ENCODE measurements around the gene RNF14.

The RNF14 gene

DNA sequence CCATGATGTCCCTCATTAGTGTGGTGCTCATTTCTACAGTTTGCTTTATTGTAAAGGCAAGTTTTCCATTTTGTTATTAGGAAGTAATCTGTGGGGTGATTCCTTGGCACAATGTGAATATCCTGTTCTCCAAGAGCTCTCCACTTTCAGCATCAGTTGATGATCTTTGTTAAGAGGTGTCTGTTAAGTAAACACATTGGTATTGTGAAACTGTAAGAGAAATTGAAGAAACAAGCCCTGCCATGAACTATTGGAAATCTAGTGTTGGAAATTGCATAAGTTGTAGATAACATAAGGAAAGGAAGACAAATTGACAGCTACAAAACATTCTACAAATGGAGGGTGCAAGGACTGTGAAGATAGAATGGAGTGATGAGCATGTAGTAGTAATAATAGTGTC is 17.2 kb downstream of the RNF14 start:
- Histone ChIP-seq H3K4me1 (ENCODE audit: insufficient read depth, low read length, poor library complexity, severe bottlenecking) (no peaks in the 10 kb centered on the region), H3K9ac (ENCODE audit: low read depth, low read length, poor library complexity, severe bottlenecking) (no peak overlapping the region), H3F3A (ENCODE audit: low read depth) (no peaks in the 10 kb centered on the region), H3K4me3 (ENCODE audit: low read length, poor library complexity, severe bottlenecking) (no peak overlapping the region), H3K9me3 (ENCODE audit: insufficient read depth, low read depth, low read length) (no peaks in the 10 kb centered on the region), H3K4me2 (ENCODE audit: low read depth, low read length, poor library complexity, severe bottlenecking) (no peak overlapping the region), H3K79me2 (ENCODE audit: insufficient read depth, low read length) (no peaks in the 10 kb centered on the region), H3K27me3 (ENCODE audit: insufficient read depth, low read length, poor library complexity, severe bottlenecking) (no peaks in the 10 kb centered on the region), H4K20me1 (ENCODE audit: insufficient read depth, low read length, poor library complexity, severe bottlenecking) (no peaks in the 10 kb centered on the region), H3K36me3 (ENCODE audit: insufficient read depth, low read length) (peaks cover 48% of the 10 kb centered on the region; the same call in 1 of the 2 replicates), H3K9me2 (replicated peaks; ENCODE audit: low read depth, low read length) (no peaks in the 10 kb centered on the region), H2AFZ (ENCODE audit: low read length) (no peak overlapping the region)
- TF ChIP-seq, protein P1, sequence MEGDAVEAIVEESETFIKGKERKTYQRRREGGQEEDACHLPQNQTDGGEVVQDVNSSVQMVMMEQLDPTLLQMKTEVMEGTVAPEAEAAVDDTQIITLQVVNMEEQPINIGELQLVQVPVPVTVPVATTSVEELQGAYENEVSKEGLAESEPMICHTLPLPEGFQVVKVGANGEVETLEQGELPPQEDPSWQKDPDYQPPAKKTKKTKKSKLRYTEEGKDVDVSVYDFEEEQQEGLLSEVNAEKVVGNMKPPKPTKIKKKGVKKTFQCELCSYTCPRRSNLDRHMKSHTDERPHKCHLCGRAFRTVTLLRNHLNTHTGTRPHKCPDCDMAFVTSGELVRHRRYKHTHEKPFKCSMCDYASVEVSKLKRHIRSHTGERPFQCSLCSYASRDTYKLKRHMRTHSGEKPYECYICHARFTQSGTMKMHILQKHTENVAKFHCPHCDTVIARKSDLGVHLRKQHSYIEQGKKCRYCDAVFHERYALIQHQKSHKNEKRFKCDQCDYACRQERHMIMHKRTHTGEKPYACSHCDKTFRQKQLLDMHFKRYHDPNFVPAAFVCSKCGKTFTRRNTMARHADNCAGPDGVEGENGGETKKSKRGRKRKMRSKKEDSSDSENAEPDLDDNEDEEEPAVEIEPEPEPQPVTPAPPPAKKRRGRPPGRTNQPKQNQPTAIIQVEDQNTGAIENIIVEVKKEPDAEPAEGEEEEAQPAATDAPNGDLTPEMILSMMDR (conservative IDR thresholded peaks at IDR 0.05; ENCODE audit: low read length) = no peak
- TF ChIP-seq EZH2phosphoT487 (IDR thresholded peaks at IDR 0.05; ENCODE audit: borderline replicate concordance) = no peak

DNA sequence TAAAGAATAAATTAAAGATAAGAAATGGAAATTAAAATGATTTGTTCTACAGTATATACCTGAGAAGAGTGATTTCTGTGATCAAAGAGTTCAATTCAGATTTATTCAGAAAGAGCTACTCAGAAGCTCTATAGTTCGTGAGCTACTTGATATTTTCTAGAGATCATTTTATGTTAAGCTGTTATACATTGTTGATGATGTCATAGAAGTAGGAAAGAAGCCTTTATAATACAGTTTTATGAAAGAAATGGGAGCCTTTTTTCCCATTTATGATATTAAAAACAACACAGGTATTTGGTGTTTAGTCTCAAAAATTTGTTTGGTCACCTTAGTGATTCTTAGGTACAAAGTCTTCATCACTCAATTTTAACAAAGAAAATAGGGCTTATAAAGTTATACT is 20.8 kb downstream of the RNF14 start:
- no peaks in the 10 kb centered on the region for H4K20me1 ChIP-seq (ENCODE audit: insufficient read depth, low read length, poor library complexity, severe bottlenecking)
- no peak overlapping the region for H2AFZ ChIP-seq (ENCODE audit: low read length)
- no peaks in the 10 kb centered on the region for H3K9me2 ChIP-seq (replicated peaks; ENCODE audit: low read depth, low read length)
- H3K36me3 ChIP-seq (ENCODE audit: insufficient read depth, low read length) = peaks cover 37% of the 10 kb centered on the region; the same call in 1 of the 2 replicates
- H3F3A ChIP-seq (ENCODE audit: low read depth) = no peaks in the 10 kb centered on the region
- H3K4me2 ChIP-seq (ENCODE audit: low read depth, low read length, poor library complexity, severe bottlenecking) = no peak overlapping the region
- H3K9me3 ChIP-seq (ENCODE audit: insufficient read depth, low read depth, low read length) = no peaks in the 10 kb centered on the region
- H3K79me2 ChIP-seq (ENCODE audit: insufficient read depth, low read length) = no peaks in the 10 kb centered on the region
- H3K4me3 ChIP-seq (ENCODE audit: low read length, poor library complexity, severe bottlenecking) = no peak overlapping the region
- H3K27me3 ChIP-seq (ENCODE audit: insufficient read depth, low read length, poor library complexity, severe bottlenecking) = no peaks in the 10 kb centered on the region
- H3K4me1 ChIP-seq (ENCODE audit: insufficient read depth, low read length, poor library complexity, severe bottlenecking) = no peaks in the 10 kb centered on the region
- no peak for TF ChIP-seq EZH2phosphoT487 (IDR thresholded peaks at IDR 0.05; ENCODE audit: borderline replicate concordance)
- TF ChIP-seq, protein P1 (conservative IDR thresholded peaks at IDR 0.05; ENCODE audit: low read length) = no peak
- H3K9ac ChIP-seq (ENCODE audit: low read depth, low read length, poor library complexity, severe bottlenecking) = no peak overlapping the region

DNA sequence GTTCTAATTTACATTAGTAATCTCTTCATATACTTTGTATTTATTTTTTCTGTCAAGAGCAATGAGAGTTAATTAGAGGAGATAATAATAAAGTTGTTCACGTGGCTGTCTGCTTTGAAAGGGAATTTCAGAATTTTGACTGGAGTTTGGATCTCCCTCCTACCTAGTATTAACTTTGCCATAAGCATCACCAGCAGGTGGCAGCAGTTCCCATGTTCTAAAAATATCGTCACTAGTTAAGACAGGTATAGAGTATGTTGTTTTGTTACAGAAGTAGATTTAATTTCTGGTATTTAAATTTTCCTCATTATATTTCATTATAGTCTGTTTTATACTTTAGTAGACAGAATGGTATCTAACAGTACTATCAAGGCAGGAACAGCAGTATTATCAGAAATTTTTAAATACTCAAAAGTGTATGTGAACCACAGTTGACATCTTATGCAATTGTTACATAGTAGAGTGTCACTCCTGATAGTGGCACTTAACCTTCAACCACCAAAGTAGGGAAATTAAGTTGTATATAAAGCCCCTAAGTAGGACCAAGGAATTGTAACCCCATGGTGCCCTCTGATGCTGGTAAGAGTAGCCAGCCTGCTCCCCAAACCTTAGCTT is 23.6 kb downstream of the RNF14 start:
- Histone ChIP-seq H3K4me1 (ENCODE audit: insufficient read depth, low read length, poor library complexity, severe bottlenecking) (no peaks in the 10 kb centered on the region), H4K20me1 (ENCODE audit: insufficient read depth, low read length, poor library complexity, severe bottlenecking) (no peaks in the 10 kb centered on the region), H3K9ac (ENCODE audit: low read depth, low read length, poor library complexity, severe bottlenecking) (no peak overlapping the region), H3K79me2 (ENCODE audit: insufficient read depth, low read length) (no peaks in the 10 kb centered on the region), H3K9me3 (ENCODE audit: insufficient read depth, low read depth, low read length) (no peaks in the 10 kb centered on the region), H3K4me2 (ENCODE audit: low read depth, low read length, poor library complexity, severe bottlenecking) (no peak overlapping the region), H3K4me3 (ENCODE audit: low read length, poor library complexity, severe bottlenecking) (no peak overlapping the region), H3K36me3 (ENCODE audit: insufficient read depth, low read length) (peaks cover 23% of the 10 kb centered on the region; the same call in 1 of the 2 replicates), H3K9me2 (replicated peaks; ENCODE audit: low read depth, low read length) (no peaks in the 10 kb centered on the region), H2AFZ (ENCODE audit: low read length) (no peak overlapping the region), H3F3A (ENCODE audit: low read depth) (no peaks in the 10 kb centered on the region), H3K27me3 (ENCODE audit: insufficient read depth, low read length, poor library complexity, severe bottlenecking) (no peaks in the 10 kb centered on the region)
- no peak for TF ChIP-seq EZH2phosphoT487 (IDR thresholded peaks at IDR 0.05; ENCODE audit: borderline replicate concordance)
- TF ChIP-seq, protein P1 (conservative IDR thresholded peaks at IDR 0.05; ENCODE audit: low read length) = peak; percentile 83
